Activated T-cell treated with anti-CD3 and anti-CD28 coated beads for 1 hour (primary cell): ENCODE measurements around the gene IMPA2.

Source experiments
- DNase-seq: peaks from one replicate; pipeline ENCODE4 v3.0.0-alpha.2; 2020; ENCODE audit warnings: low read depth

The IMPA2 gene

DNA sequence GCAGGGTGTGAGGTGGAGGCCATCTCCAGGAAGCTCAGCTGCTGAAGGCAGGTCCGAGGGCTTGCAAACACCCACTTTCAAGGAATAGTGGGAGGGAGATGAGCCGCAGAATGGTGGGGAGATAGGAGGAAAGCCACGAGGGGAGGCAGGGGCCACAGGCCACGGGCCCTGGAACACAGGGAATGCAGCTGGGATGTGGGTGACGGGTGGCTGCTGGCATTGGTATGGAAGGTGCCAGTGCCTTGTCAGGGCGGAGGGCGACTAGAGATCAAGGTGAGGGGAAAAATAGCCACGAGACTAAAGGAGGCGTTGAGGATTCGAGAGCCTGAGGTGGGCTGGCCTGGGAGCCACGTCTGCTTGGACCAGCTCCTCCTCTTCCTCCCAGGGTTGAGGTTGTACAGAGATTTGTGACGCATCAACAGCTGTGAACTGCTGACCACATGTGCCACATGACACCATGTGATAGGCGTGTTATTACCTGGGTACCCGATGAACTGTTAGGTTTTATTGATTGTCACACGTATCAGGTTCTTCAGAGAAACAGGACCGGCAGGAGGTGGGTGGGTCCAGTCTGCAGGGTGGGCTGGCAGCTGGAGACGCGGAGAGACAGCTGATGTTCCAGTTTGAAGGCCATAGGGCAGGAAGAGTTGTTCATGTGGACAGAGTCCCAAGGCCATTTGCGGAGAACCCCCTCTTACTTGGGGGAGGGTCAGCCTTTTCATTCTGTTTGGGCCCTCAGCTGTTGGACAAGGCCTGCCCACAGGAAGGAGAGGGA is 9.9 kb downstream of the IMPA2 start:
- no peak for DNase-seq

DNA sequence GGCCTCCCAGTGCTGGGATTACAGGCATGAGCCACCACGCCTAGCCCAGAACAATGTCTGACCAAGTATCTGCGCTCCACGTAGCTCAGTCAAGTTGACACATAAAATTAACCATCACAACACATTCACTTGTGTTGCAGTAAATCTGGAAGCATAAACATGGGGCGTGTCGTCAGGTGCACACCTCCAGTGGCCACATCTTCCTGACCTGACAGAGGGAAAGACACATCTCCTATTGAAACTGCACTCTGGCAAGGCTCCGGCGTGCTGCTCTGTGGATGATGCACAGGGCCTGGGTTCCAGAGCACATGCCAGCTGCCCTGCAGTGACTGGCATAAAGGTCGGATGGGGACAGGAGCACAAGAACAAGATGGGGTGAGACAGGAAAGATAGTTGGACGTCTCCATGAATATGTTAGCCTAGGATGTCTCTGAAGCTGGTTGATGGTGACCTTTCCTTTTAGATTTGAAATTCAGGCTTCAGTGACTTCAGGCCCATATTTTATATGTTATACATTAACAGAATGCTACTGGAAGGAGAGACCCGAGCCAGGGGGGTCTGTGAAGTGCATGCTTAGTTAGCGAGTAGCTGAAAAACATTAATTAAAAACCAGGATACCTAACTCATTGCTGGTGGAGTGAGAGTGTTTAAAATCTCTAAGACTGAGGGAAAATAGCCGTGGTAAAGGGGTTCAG is 10.9 kb downstream of the IMPA2 start:
- no peak for DNase-seq

DNA sequence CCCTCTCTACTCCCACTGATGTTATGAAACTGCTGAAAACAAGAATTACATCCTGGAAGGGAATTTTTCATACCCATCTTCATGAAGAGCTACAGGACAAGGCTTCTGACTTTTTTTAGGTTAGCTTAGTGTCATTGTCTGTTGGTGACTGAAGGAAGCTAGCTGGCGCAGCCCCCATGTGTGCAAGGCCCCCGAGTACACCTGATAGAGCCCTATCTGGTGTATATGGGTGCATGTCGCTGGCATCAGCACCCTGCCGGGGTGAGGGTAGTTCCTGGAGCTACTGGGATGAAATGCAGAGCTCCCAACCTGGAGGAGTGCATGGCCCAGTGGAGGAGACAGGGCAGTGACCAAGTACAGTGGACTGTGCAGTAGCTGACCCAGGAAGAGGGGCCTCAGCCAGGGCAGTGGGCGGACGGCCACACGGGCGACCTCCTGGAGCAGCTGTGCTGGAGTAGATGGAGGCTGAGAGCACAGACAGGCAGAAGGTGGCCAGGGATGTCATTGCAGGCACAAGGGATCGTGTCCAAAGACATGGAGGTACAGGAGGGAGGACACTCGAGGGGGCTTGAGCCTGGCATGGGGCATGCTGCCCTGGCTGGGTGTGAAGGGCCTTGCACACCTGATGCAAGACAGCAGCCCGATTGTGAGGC is 12.1 kb downstream of the IMPA2 start:
- DNase-seq: no peak

DNA sequence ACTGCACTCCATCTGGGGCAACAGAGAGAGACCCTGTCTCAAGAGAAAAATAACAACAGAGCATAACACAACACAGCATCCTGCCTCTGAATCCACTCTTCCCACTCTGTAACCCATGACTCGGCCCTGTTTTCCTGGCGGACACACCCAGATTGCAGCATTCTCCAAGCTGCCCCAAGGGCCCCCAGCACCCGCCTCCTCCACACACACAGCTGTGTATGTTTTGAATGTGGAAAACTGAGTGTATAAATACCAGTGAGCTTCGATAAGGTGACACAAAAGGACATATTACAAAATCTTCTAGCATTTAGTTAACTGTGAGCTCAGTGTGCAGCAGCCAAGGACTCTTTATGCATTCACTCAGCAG is 13.0 kb downstream of the IMPA2 start:
- no peak for DNase-seq

DNA sequence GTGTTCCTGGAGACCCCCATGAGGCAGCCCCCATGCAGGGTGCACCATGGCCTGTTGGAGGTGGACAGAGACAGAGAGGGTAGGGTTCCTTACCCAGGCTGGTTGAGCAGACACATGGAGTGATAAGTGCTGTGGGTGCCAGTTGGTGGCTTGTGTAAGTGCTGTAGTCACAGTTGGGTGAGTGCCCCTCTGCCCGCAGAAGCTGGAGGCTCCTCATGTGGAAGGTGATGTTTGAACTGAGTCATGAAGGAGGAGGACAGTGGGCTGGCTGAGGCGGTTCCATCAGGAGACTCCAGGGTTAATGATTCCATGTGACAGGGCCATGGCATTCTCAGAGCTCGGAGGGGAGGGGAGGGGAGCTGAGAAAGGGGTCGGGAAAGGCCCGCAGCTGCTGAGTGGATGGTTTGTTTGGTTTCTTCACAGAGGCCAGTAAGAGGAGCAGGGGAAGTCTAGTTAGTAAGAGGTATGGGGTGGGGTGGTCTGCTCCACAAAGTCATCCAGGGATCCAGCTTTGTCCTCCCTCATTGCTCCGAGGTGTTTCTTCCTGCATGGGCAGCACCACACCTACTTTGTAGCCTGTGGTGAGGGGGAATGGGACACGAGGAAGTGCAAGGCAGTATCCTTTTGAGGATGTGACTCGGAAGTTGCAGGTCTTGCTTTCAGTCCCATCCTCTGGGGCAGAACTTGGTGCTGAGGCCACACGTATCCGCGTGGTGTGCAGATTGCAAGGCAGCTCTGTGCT is 13.6 kb downstream of the IMPA2 start:
- DNase-seq: no peak

DNA sequence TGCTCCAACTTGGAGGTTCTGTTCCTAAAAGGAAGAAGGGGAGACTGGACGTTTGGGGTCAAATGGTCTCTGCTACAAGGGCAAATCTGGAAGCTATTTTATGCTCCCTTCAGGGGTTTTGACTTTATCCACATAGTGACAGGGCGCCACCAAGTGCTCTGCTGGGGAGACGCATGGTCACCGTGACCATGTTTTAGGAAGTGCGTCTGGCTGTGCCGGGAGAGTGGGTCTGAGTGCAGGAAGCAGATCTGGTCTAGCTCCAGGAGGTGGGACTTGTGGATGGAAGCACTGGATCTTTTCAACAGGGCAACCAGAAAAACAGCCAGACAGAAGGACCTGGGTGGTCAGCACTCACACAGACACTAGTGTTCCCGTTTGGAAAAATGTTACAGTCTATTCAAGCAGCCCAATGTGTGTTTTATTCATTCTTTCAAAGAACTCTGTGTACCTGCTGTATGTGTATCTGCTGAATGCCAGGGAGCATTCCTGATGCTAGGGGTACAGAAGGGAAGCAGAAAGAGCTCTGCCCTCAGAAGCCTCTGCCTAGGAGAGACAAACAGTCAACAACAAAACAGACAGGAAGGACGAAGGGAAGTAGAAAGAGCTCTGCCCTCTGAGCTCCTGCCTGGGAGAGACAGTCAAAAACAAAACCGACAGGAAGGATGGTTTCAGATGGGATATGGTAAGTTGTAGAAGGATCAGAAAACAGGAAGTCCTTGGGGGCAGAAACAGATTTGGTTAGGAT is 14.3 kb downstream of the IMPA2 start:
- DNase-seq: peak; percentile 54

DNA sequence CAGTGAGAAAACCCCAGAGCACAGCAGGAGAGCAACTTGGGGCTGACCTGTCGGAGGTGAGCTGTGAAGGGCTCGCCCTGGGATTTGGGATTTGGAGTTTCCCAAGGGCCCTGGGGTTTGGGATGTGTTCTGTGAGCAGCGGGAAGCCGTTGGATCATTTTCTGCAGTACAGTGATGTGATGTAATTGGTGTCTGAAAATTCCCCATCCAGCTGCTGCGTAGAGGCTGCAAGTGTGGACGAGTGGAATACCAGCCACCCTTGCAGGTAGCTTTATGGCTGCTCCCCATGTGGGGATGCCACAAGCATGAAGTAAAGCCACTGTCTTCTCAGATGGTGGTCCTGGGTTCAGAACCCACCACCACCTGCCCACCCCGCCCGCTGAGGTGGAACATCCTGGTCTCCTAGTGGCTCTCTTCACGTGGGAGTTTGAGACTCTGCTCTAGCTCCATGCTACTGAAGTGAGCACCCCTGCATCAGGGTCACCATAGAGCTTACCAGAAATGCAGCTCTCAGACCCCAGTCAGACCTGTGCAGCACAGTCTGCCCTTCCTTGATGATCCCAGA is 15.0 kb downstream of the IMPA2 start:
- no peak for DNase-seq

DNA sequence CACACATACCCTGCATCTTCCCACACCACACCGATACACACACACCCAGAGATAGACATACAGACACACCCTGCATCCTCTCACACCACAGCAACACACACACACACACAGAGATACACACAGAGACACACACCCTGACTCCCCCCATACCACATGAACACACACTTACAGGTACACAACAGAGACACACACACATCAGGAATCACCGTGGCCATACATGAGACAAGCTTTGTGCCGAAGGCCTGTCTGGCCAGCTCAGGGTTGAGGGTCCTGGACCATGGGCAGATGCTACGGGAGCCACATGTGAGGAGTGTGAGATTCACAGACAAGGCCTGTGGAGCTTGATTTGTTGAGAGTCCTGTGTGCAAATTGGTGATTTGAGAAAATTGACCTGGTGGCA is 15.6 kb downstream of the IMPA2 start:
- DNase-seq: no peak

DNA sequence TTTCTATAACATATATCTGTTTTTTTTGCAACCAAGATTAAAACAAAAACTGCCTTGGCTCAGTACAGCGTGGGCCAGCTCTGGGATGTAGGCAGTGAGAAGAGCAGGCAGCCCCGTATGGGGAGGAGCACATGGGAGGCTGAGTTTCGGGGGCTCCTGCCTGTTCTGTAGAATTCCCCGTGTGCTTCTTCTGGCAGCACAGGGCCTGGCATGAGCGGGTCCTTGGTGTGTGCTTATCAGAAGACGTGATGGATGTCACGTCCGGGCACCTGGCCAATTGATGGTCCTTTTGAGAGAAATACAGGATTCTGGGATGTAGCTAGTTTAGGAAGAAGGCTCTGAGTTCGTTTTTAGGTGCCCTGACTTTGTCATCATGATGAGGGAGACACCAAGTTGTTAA is 16.2 kb downstream of the IMPA2 start:
- DNase-seq: no peak

DNA sequence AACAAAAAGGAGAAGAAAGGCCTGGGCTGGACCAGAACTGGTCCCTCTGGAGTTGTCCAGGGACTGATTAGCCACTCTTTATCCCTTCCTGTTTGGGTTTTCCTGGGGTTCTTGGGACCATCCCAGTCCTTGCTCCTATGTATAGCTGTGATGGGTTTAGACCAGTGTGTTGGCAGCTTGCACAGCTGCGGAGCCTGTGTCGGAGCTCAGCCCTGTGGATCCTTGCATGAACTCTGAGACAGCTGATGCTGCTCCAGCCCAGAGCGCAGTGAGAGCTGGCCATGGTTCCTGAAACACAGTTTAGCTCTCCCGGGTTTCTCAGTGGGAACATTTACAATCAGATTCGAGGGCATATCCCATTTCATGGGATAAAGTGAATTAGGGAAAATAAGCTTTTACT is 16.9 kb downstream of the IMPA2 start:
- no peak for DNase-seq

DNA sequence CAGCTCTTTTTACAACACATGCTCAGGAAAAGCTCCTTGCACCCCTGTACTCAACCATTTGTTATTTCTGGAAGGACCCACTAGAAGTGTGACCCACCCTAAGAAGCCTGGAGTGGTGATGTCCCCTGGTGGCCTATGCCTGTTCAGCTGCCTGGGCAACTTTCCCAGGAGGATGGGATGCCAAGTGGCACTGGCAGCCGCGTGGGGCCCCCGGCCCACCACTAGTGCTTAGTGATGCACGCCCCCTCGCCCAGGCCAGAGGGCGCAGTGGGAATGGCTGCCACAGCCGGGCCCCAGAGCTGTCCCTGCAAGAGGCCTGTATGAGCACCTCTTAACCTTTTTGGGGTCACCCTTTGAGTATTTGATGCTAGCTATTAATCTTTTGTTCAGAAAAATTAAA is 18.1 kb downstream of the IMPA2 start:
- no peak for DNase-seq

DNA sequence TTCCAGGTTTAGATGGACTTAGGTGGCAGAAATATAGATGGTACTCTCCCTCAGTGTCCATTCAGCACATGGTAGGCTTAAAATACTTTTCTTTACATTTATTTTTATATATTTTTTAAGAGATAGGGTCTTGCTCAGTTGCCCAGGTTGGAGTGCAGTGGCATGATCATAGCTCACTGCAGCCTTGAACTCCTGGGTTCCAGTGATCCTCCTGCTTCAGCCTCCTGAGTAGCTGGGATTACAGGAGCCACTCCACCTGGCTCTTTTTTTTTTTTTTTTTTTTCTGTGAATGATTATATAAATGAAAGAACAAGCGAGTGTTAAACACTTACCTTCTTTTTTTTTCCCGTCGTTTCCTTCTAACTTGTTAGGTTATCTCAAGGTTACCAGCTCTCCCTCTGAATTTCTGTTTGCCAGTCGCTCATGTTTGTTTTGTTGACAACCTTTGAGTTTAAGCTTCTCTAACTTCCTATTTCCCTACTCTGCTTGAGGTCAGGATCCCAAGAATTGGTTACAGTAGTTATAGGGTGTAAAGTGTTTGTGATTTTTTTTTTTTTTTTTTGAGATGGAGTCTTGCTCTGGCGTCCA is 18.9 kb downstream of the IMPA2 start:
- no peak for DNase-seq

DNA sequence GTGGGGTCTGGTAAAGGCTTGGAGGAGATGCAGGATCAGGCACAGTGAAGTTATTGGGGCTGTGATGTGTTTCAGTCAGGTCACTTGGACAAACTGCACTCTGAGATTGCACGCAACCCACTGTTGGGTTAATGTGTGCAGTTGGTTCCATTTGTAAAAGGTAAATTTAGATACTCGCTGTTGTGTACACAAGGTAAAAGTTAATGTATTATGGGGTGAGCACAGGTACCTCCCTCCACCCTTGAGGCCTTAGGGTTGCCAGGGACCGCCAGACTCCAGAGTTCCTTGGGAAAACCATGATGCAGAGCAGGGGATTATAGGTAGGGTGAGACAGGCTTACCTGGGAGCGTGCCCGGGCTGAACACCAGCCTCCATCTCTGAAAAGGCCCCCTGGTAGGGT is 20.1 kb downstream of the IMPA2 start:
- DNase-seq: no peak

DNA sequence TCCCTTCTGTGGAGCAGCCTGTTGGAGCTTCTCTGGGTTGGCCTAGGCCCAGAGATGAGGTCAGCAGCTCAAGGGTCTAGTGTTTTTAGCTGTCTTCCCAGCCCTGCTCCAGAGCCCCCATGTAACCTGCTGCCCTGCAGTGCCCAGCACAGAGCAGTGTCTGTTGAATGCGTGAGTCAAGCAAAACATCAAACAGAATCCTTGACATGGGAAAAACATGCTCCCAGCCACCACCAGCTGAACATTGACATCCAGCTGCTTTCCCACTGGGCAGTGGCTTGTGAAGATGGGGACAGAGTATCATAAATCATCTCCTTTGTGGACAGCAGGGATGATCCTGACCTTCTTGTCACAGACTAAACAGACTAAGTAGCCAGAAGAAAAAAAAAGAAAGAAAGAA is 22.6 kb downstream of the IMPA2 start:
- DNase-seq: no peak

DNA sequence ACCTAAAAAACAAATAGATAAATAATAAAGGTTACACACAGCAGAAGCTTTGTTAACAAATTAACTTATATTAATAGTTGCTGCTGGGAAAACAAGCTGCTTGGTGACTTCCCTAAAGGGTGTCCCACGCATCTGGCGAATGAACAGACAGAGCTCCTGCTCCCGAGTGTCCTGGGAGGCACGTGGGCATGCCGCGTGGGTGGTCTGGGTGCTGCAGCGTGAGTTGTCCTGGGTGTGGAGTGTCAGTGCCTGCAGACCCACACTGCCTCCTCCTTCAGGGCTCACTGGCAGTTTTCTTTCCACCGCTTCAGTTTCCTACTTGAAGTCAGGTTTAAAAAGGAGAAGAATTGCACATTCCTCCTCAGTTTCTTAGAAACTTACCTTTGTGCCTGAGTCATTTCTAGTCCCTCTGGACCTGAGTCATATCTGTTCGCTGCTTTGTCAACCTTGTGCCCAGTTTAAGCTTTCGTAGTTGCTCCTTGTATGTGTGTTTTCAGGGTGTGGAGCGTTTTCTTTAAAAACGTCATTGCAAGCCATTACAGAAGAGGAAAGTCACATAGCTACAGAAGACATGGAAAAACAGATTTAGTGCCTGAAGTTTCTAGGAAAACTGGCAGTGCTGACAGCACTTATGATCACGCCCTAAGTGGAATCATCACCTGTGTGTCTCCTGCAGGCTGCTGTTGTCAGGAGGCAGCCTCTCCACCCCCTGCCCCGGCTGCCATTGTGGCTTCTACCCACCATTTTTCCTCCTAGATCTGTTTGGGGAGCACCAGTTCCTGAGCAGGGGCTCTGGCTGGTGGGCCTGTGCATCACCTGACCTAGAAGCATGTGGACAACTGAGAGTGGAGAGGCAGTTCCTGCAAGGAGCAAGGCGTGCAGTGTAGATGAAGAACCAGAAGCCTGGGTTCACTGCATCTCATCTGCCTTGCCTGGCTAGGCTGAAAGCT is 24.5 kb downstream of the IMPA2 start:
- no peak for DNase-seq

DNA sequence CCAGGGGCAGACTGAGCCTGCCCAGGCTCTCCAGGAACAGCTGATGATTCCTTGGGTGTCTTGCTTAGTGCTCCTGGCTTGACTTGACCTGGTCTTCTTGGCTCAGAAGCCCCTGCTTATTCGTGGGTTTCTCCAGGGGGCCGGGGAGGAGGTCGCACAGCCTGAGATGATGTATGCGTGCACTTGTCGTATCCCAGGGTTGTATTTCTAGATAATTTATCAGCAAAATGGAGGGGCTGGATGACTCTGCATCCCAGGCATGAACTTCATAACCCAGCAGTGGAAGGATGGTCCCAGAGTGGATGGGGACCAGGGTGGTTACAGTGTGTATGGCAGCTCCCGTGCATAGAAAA is 25.2 kb downstream of the IMPA2 start:
- no peak for DNase-seq

DNA sequence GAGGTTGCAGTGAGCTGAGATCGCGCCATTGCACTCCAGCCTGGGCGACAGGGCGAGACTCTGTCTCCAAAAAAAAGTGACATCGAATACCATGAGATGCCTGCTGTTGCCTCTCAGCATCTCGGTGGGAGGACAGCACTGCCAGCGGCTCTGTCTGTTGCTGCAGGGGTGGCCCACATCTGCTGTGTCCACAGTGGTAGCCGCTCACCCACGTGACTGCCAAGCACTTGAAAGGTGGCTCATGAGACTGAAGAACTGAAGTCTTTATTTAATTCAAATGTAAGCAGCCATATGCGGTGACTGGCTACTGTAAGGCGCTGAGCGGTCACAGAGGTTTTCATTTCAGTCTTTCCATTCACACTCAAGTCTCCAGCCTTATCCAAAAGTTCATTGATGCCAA is 25.8 kb downstream of the IMPA2 start:
- DNase-seq: no peak

DNA sequence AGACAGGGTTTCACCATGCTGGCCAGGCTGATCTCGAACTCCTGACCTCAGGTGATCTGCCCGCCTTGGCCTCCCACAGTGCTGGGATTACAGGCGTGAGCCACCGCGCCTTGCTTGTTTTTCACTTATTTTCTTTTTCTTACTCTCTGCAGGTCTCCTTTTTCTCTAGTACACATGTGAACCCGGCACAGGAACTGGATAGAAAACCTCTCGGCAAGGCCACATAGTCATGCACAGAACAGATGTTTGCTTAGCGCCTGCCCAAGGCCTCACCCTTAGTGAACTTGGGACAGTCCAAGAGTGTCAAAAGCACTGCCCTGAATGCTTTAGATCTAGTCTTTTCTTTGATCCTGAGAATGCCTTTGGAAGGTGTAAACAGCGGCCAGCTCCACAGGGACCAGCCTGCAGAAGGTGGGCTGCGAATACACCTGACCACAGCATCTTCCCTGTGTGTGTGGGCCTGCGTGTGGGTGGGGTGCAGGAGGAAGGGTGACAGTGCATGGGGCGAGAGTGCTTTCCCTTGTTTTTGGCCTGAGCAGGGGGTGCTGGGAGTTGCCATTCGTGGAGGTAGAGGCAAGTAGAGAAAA is 27.0 kb downstream of the IMPA2 start:
- no peak for DNase-seq

DNA sequence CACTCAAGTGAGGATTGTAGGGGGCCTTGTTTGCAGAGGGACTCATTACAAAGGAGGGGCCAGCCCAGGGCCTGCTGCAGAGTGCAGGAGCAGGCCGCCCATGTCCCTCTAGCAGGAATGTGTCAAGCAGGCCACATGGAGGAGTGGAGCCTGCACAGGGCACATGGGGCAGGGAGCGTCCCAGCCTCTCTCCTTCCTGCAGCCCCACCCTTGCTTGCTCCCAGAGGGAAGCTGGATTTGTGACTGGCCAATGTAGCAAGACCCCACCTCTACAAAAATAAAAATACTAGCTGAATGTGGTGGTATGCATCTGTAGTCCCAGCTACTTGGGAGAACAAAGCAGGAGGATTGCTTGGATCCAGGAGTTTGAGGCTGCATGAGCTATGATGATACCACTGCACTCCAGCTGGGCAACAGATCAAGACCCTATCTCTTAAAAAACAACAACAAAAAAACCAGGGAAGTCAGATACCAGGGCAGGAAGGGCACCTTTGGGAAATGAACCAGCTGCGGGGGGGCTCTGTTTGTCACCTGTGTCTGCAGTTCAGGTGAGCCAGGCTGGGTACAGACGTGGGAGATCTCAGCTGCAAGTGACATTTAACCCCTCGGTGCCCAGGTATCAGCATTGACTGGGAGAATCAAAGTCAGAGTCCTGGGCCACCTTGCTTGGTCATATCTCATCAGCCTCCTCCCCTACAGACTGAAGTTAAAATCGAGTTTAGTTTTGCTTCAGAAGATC is 27.7 kb downstream of the IMPA2 start:
- DNase-seq: no peak
